NCI-H1417 (cell line): ENCODE data around the gene HSDL1.

Experiments
- DNase-seq, 3 experiments: peaks; one replicate each; lab custom pipeline; 2025; lab: John Stamatoyannopoulos, UW

The HSDL1 gene

GRCh38 chr16:84081446-84081989, 63.5 kb downstream of the HSDL1 start:
- no peak for DNase-seq

- DNase-seq: no peak
Measured at GRCh38 chr16:84080813-84081212, 64.2 kb downstream of the HSDL1 start.

GRCh38 chr16:84080378-84080777, 64.6 kb downstream of the HSDL1 start:
- DNase-seq: no peak

- DNase-seq: no peak
Measured at GRCh38 chr16:84079664-84080063, 65.3 kb downstream of the HSDL1 start.

DNA sequence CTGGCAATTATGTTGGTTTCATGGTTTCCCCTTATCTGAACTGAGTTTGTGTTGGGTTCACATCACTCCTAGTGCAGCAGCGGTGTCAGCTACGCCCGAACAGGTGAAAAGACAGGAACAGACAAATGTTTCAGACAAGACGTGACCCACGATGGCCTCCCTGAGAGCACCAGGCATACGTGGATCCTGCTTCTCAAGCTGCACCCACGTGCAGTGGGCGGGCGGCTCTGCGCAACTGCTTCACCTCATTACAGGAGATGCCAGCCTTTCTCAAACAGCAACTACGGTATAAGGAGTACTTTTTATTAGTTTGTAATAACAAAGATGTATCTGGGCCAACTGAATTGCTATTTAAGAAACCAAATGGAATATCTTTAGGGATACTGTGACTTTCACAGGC, 69.6 kb downstream of the HSDL1 start:
- DNase-seq: no peak

DNA sequence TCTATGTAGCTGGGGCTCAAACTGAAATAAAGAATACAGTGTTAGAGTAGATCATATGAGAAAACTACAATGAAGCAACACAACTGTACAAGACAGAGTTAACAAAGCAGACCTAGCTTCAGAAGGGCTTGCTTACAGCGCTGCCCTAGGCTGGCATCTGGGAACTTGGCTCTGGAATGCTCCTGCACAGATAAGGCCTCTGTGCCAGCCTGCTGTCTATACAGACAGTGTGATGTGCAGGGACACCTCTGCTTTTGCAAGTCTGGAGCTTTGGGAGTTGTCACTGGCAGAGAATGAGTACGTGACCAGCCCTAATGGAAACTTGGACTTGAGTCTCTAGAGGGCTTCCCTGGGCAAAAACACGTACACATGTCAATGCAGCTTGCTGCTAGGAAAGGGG, 70.3 kb downstream of the HSDL1 start:
- no peak for DNase-seq
